Parathyroid adenoma (tissue), 2 donors: ENCODE data around the gene PIP5K1C.

Experiments
- H2AFZ ChIP-seq: fragments of 300-600 bp; sonication (generic); one replicate; pipeline ENCODE4 v1.7.0; 2017; ENCODE audit warnings: antibody characterized with exemption, mild to moderate bottlenecking
- H3K27ac ChIP-seq: fragments of 300-600 bp; sonication (generic); one replicate; pipeline ENCODE4 v1.7.0; 2017
- H3K27me3 ChIP-seq: fragments of 300-600 bp; sonication (generic); one replicate; pipeline ENCODE4 v1.7.0; 2017; ENCODE audit warnings: low read length; ENCODE audit not compliant: control insufficient read depth, insufficient read depth
- H3K36me3 ChIP-seq: fragments of 300-600 bp; sonication (generic); one replicate; pipeline ENCODE4 v1.7.0; 2017; ENCODE audit warnings: low read length; ENCODE audit not compliant: control insufficient read depth, insufficient read depth
- H3K4me1 ChIP-seq: fragments of 300-600 bp; sonication (generic); one replicate; pipeline ENCODE4 v1.7.0; 2017; ENCODE audit warnings: control low read depth
- H3K4me2 ChIP-seq: fragments of 300-600 bp; sonication (generic); one replicate; pipeline ENCODE4 v1.7.0; 2017; ENCODE audit warnings: low read length
- H3K4me3 ChIP-seq: fragments of 300-600 bp; sonication (generic); one replicate; pipeline ENCODE4 v1.7.0; 2017; ENCODE audit warnings: low read depth, low read length
- H3K79me2 ChIP-seq: fragments of 300-600 bp; sonication (generic); one replicate; pipeline ENCODE4 v1.7.0; 2017; ENCODE audit warnings: control low read depth
- H3K9ac ChIP-seq: fragments of 300-600 bp; sonication (generic); one replicate; pipeline ENCODE4 v1.7.0; 2017; ENCODE audit warnings: mild to moderate bottlenecking
- H3K9me3 ChIP-seq: fragments of 300-600 bp; sonication (generic); one replicate; pipeline ENCODE4 v1.7.0; 2017; ENCODE audit warnings: low read length; ENCODE audit not compliant: control insufficient read depth
- CTCF ChIP-seq: fragments of 300-600 bp; sonication (generic); IDR thresholded peaks from one replicate; pipeline ENCODE4 v1.7.0; 2017; ENCODE audit warnings: antibody characterized with exemption, mild to moderate bottlenecking
- donor health status: primary hyperparathyroidism.

Gene PIP5K1C

GRCh38 chr19:3589949-3590348, 110.3 kb downstream of the PIP5K1C start:
- TF ChIP-seq CTCF = no peak
- H3K4me3 ChIP-seq = no peak overlapping the region
- H3K27me3 ChIP-seq = no peaks in the 10 kb centered on the region
- no peaks in the 10 kb centered on the region for H3K36me3 ChIP-seq
- no peaks in the 10 kb centered on the region for H3K9me3 ChIP-seq
- no peak overlapping the region for H3K4me2 ChIP-seq
- no peaks in the 10 kb centered on the region for H3K79me2 ChIP-seq
- no peaks in the 10 kb centered on the region for H3K4me1 ChIP-seq
- no peak overlapping the region for H2AFZ ChIP-seq
- H3K27ac ChIP-seq = no peak overlapping the region
- no peak overlapping the region for H3K9ac ChIP-seq

GRCh38 chr19:3589439-3589838, 110.8 kb downstream of the PIP5K1C start:
- H3K4me2 ChIP-seq = no peak overlapping the region
- H3K9me3 ChIP-seq = no peaks in the 10 kb centered on the region
- no peak overlapping the region for H2AFZ ChIP-seq
- no peak overlapping the region for H3K4me3 ChIP-seq
- no peak for TF ChIP-seq CTCF
- H3K9ac ChIP-seq = no peak overlapping the region
- H3K27ac ChIP-seq = no peak overlapping the region
- no peaks in the 10 kb centered on the region for H3K79me2 ChIP-seq
- H3K27me3 ChIP-seq = no peaks in the 10 kb centered on the region
- no peaks in the 10 kb centered on the region for H3K4me1 ChIP-seq
- no peaks in the 10 kb centered on the region for H3K36me3 ChIP-seq

GRCh38 chr19:3586707-3587346, 113.4 kb downstream of the PIP5K1C start:
- no peak overlapping the region for H3K9ac ChIP-seq
- H3K27me3 ChIP-seq = no peaks in the 10 kb centered on the region
- no peak overlapping the region for H2AFZ ChIP-seq
- no peaks in the 10 kb centered on the region for H3K36me3 ChIP-seq
- no peak for TF ChIP-seq CTCF
- H3K4me2 ChIP-seq = peak overlapping the region; percentile 5
- H3K79me2 ChIP-seq = no peaks in the 10 kb centered on the region
- H3K27ac ChIP-seq = no peak overlapping the region
- no peaks in the 10 kb centered on the region for H3K4me1 ChIP-seq
- H3K4me3 ChIP-seq = no peak overlapping the region
- H3K9me3 ChIP-seq = no peaks in the 10 kb centered on the region

GRCh38 chr19:3586127-3586626, 114.1 kb downstream of the PIP5K1C start:
- no peaks in the 10 kb centered on the region for H3K9me3 ChIP-seq
- peak overlapping the region; percentile 46 for H2AFZ ChIP-seq
- H3K36me3 ChIP-seq = no peaks in the 10 kb centered on the region
- H3K27ac ChIP-seq = no peak overlapping the region
- H3K27me3 ChIP-seq = no peaks in the 10 kb centered on the region
- H3K9ac ChIP-seq = no peak overlapping the region
- H3K4me2 ChIP-seq = peak overlapping the region; percentile 77
- H3K79me2 ChIP-seq = no peaks in the 10 kb centered on the region
- peak; percentile 39 for TF ChIP-seq CTCF
- no peaks in the 10 kb centered on the region for H3K4me1 ChIP-seq
- H3K4me3 ChIP-seq = peak overlapping the region; percentile 33
